GM21723 (cell line): ENCODE results near the gene KMT5C.

Source experiments
- ATAC-seq: cut with Tn5 transposase; IDR thresholded peaks from one replicate; pipeline ENCODE4 v1.9.1; 2021; ENCODE audit warnings: mild to moderate bottlenecking, moderate library complexity; ENCODE audit not compliant: unreplicated experiment

Gene KMT5C

DNA sequence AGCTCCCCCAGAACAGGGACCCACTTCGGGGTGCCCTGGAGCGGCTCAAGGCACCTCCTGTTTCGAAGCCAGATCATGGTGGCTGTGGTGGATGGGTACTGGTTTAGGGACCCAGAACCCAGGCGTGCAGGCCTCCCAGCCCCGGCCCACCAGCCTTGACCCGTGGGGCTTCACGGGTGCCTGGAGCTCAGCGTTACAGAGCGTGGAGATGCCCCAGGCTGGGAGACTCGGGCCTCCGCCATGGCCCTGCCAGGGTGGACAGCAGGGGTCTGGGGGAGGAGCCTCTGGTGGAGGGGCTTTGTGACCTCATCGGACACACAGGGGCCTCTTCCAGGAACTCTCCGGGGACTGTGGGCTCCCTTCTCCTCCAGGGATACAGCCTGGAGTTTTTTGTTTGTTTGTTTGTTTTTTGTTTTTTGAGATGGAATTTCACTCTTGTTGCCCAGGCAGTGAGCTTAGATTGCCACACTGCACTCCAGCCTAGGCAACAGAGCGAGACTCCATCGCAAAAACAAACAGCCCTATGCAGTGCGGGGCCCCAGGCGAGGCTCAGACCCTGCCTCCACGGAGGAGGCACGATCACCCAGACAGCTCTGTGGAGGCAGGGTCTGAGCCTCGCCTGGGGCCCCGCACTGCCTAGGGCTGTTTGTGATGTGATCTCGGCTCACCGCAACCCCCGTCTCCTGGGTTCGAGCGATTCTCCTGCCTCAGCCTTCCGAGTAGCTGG, 23.5 kb downstream of the KMT5C start, which contains the start of gene GARIN5B:
Gene GARIN5B, minus strand, starts transcription at position 271 of the 727 bp plus-strand sequence. Its CDS starts 194 bp downstream, at position 77.
- ATAC-seq = no peak

DNA sequence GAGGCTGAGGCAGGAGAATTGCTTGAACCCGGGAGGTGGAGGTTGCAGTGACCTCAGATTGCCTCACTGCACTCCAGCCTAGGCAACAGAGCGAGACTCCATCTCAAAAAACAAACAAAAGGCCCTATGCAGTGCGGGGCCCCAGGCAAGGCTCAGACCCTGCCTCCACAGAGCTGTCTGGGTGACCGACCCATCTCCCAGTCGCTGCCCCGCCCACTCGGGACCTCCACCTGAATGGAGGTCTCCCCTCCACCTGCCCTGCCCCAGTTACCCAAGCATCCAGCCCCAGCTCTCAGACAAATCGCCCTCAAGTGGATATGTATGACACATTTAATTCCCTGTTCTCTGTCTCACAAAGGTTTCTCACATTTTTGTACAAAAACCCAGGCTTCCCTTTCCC, 25.6 kb downstream of the KMT5C start:
- ATAC-seq = no peak

DNA sequence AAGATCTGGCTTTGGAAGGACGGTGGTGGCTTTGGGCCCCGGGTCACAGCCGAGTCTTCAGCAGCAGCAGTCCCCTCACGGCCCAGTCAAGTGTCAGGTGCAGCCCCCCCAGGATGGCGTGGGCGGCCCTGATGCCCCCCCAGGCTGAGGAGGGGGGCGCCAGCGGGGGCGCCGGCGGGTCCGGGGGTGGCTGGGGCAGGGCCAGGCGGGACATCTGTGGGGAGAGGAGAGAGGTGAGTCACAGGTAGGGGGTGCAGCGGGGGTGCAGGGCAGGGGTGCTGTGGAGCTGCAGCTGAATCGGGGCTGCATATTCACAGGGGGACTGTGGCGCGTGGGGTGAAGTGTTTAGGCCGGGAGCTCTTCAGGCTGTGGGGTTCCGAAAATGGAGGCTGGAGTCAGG, 26.3 kb downstream of the KMT5C start:
- ATAC-seq = no peak

DNA sequence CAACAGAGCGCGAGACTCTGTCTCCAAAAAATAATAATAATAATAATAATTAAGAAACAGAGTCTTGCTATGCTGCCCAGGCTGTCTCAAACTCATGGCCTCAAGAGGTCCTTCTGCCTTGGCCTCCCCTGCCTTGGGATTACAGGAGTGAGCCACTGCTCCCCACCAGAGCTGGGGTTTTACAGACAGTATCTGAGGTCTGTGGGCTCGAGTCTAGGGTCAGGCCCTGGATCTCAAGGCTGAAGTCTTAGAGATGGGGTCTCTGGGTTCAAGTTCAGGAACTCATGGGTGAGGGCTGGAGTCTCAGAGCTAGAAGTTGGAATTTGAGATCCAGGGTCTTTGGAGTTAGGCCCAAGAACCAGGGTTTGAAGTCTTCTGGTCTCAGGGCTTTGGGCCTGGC, 27.1 kb downstream of the KMT5C start:
- no peak for ATAC-seq

DNA sequence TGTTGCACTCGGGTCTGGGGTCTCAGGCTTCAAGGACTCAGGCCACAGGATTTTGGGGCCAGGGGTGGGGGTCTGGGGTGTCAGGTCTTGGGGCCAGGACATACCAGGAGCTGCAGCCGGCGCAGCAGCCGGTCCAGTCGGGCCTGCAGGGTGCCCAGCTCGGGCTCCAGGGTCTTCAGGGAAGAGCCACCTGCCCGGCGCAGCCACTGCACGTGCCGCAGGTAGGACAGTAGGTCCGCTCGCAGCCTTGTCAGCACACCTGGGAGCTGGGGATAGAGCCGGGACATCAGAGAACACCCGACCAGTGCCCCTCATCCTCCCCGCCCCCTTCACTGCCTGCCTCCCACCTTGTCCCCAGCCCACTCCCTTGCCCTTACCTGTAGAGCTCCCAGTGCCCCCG, 28.4 kb downstream of the KMT5C start:
- no peak for ATAC-seq

DNA sequence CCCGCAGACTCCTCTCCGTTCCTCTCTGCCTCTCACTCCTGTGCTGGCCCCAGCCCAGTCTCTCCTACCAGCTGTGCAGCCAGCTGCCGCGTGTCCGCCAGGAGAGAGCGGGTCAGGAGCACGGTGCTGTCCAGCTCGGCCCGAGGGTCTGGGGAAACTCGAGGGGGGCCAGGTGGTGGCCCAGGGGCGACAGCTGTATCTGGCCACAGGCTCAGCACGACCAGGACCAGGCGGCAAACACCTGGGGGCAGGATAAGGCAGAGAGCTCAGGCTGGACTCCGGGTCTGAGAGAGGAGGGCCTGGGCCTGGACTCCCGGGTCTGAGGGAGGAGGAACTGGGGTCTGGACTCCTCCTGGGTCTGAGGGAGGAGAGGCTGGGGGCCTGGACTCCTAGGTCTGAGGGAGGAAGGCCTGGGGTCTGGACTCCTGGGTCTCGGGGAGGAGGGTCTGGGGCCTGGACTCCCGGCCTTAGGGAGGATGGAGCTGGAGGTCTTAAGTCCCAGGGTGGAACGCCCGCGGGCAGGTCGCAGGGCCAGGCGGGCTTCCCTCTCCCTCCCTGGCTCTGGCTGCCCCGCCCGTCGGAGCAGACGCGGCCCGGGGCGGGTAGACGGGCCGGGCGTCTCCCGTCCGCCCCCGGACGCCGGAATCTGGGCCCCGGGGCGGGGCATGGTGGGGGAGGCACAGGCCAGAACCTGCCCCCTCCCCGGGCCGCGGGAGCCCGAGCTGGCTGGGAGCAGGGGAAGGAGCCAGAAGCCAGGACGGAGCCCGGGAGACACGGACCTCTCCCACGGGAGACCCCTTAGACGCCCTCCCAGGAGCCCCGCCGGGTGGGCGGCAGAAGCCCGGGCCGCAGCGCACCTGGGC, 29.3 kb downstream of the KMT5C start:
- ATAC-seq = no peak

DNA sequence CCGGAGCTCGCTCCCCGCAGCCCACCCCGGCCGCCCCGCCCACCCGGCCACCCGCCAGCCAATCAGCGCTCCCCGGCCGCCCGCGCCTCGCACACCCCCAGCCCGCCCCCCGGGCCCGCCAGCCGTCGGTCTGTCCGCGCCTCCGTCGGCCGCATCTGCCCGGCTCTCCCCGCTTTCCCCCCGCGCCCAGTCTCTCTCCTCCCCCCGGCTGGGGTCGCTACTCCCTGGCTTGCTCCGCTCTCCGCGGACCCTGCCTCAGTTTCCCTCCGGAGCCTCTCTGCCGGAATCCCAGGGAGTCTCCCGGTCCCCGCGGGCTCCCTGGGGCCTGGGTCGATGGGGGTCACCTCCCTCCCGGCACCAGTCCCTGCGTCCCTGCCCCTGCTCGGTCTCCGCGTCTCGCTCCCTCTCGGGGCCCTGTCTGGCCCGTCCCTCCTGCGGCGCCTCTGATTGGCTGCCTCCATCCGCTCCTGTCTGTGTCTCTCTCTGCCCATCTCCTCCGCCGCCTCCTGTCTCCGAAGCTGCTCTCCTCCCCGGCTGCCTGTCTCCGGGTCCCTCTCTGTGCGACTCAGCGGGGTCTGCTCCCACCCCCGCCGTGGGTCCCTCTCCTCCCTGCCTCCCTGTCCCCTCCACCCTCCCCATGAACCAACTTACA, 30.1 kb downstream of the KMT5C start:
- ATAC-seq = no peak

DNA sequence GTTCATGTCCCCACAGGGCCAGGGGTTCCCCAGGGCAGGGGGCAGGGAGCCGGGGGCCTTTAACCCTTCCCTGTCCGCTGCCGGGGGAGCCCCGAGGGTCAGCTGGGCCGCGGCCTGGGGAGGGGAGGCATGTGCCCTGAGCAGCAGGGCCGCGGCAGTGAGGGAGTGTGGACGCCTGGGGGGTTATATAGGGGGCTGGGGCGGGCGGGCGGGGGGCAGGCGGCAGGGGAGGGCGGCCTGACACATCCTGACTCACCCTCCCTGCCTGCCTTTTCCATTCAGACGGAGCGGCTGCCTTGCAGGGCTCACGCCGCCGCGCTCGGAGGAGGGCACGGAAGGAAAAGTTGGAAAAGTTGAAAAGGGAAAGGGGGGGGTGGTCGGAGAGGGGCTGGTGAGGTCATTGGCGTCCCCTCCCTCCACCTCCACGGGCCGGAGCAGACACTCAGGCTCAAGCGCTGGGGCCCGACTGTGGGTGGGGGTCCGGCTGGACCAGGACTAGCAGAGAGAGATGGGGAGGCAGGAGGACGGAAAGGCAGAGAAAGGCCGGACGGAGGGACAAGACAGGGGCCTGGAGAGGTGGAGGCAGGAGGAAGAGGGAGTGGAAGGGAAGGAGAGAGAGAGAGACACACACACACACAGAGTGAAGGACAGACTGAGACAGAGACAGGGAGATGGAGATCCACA, 30.8 kb downstream of the KMT5C start, which contains the start of gene IL11:
Gene IL11, minus strand, starts transcription at position 159 of the 684 bp plus-strand sequence. Its CDS starts 153 bp downstream, at position 6.
- ATAC-seq = no peak

DNA sequence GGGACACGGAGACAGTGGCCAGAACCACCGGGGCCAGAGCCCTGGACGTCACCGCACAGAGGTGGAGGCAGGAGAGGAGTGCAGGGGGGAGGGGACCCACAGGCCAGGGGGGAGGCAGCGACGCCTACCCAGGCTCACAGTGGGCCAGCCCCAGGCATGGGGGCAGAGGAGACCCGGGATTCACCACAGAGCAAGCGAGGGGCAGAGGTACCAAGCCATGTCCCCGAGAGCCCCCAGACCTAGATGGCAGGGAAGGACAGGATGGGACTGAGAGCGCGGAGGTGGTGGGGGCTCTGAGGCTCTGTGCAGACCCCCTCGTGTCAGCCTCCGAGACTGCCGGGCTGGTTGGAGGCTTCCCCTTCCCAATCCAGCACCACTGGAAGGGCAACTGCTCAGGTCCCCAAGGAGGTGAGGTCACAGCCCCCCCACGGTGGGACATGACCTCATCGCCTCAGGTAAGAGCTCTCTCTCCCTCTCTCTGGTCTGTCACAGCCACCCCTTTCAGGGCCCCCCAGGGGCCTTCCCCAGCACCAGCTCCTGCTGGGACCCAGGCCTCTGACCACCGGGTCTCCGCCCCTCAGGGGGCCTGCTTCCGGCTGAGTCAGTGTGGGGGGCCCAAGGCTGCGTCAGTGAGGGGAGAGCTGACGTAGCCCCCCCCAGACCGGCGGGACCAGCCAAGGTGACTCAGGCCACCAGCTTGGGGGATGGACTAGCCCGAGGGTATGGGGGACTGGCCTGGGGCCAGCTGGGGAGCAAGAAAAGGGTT, 32.8 kb downstream of the KMT5C start:
- ATAC-seq = no peak

DNA sequence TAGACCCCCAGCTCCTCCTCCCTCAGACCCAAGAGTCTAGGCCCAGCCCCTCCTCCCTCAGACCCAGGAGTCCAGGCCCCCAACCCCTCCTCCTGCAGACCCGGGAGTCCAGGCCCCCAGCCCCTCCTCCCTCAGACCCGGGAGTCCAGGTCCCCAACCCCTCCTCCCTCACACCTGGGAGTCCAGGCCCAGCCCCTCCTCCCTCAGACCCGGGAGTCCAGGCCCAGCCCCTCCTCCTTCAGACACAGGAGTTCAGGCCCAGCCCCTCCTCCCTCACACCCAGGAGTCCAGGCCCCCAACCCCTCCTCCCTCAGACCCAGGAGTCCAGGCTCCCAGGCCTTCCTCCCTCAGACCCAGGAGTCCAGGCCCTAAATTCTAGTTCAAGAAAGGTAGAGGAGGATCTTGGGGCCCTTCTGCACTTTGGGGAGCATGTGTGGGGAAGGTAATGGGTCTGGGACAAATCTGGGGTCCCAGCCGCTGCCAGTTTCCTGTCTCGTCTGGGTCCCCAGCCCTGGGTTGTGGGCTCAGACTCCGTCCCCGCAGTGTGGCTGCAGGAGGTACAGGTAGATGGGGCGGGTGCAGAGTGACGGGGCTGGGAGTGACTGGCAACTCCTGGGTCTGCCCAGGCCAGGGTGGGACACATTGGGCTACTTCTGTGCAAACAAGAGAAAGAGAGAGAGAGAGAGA, 33.8 kb downstream of the KMT5C start:
- no peak for ATAC-seq

DNA sequence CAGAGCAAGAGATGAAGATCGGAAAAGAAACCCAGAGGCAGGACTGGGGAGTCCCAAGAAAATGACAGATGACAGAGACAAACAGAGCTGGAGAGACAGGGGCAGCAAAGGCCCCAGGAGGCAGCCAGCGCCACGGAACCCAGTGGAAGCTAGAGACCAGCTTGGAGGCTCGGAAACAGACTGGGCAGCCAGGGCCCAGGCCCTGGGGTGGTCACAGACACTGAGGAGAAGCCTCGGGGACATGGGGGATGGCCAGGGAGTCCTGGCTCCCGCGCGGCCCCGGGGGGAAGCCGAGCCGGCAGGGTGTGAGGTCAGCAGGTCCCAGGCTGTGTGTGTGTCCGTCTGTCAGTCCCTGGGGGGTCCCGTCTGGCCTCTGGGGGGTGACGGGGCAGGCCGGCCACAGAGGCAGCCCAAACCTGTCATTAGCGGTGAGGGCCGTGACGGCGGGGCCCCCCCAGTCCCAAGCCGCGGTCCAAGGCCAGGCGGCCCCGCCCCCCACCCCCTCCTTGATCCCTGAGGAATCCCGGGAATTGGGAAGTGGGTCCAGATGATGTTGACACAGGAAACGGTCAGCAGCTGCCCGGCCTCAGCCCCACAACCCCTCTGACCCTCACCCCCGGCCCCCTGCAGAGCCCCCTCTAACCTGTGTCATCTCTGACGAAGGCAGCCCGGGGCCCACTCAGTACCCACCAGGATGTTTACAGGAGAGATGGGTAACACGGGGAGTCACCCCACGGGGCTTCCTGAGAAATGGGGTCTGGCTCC, 34.5 kb downstream of the KMT5C start:
- no peak for ATAC-seq

DNA sequence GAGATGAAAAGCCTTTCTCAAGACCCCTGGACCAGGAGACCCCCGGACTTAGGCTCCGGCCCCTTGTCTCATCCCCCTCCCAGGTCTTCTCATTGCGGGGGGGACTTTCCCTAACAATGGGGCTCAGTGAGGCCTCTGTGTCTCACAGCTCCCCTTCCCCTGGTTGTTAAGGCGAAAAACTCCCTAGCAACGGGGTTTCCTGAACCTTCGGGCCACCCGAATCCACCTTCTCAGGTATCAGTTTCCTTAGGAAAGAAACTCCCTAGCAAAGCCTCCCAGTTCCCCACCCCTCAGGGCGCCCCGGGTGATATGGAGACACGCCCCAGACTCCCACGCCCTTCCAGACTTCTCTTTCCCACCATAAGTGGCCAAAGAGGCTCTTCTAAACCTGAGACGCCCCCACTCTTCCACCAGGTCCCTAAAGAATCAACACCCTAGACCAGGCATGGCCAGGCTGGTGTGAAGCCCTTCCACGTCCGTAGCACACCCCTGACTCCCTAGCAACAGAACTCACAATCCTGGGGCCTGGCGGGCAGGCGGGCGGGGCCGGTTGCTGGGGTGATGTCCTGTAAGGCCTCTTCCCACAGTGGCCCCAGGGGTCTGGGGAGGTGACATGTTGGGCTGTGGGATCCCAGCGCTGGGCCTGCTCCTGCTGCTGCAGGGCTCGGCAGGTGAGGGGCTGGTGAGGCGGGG, 36.7 kb downstream of the KMT5C start, which contains the start of gene TMEM190:
Gene TMEM190, plus strand, starts transcription at position 586 of the 693 bp plus-strand sequence. Its CDS starts 28 bp downstream, at position 614.
- ATAC-seq = no peak

DNA sequence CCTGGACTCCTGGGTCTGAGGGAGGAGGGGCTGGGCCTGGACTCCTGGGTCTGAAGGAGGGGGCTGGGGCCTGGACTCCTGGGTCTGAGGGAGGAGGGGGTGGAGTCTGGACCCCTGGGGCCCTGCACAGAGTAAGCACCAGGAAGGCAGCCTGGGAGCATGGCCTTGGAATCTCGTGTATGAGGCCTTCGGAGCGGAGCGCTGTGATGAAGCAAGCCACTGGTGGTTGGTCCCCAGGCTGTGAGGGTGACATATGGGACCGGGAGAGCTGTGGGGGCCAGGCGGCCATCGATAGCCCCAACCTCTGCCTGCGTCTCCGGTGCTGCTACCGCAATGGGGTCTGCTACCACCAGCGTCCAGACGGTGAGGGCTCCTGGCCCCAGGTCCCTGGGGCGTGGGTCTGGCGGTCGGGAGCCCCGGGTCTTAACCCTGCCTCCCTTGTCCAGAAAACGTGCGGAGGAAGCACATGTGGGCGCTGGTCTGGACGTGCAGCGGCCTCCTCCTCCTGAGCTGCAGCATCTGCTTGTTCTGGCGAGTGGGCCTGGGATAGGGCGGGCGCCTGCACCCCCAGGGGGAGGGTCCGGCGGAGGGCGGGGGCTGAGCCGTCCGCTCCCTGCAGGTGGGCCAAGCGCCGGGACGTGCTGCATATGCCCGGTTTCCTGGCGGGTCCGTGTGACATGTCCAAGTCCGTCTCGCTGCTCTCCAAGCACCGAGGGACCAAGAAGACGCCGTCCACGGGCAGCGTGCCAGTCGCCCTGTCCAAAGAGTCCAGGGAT, 37.9 kb downstream of the KMT5C start:
- no peak for ATAC-seq

DNA sequence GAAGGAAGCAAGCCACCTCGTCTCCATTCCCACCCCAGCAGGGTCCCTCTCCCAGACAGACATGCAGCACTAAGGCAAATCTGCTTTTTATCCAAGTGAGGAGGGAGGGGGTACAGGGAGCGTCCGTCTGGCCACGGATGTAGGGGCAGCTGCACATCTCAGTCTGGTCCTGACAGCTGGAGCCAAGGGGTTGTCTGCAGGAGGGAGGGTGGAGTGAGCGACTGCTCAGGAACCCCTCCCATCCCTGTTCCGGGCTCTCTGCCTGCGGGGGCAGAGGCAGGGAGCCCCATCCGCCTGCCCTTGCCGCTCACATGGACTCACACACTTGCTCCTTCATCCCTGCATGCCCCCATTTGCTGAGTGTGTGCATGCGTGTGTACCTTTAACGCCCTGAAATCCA, 39.5 kb downstream of the KMT5C start:
- no peak for ATAC-seq

DNA sequence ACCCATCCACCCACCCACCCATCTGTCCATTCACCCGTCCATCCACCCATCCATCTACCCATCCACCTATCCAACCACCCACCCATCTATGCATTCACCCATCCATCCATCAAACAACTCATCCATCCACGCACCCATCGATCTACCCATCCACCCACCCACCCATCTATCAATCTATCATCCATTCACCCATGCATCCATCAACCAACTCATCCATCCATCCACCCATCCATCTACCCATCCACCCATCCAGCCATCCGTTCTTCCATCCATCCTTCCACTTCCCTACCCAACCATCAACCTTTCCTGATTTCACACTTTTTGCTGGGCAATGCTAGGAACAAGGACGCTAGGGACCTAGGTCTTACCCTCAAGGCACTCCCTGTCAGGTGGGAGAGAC, 42.3 kb downstream of the KMT5C start:
- no peak for ATAC-seq

DNA sequence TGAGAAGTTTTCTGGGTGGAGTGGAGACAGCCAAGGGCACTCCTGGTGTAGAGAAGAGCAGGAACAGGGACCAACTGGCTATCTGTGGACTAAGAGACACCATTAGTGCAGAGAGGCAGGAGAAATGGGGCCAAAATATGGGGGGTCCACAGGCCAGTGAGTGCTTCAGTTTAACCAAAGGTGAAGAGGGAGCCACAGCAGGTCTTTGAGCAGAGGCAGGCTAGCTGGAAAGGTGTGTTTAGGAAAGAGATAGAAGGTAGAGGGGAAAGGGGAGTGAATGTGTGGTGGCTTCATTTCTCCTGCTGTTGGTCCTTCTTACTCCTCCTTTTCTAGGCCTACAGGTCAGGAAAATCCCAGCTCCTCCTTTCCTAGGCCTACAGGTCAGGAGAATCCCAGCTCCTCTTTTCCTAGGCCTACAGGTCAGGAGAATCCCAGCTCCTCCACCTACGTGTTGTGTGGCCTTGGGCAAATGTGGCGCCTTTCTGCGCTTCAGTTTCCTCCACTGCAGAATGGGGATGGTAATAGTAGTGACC, 42.9 kb downstream of the KMT5C start:
- ATAC-seq = no peak
